HG03108 (cell line): ENCODE measurements around the gene VPS16.
A peak's percentile ranks its signal among the peaks of the same experiment; 100 is the strongest.

Source experiments
- ATAC-seq: cut with Tn5 transposase; IDR thresholded peaks from one replicate; pipeline ENCODE4 v1.9.1; 2021; ENCODE audit warnings: moderate library complexity; ENCODE audit not compliant: unreplicated experiment

The VPS16 gene

GRCh38 chr20:2833761-2834160, 6.8 kb upstream of the VPS16 start:
- no peak for ATAC-seq

- no peak for ATAC-seq
Observed at GRCh38 chr20:2834401-2835110, 6.0 kb upstream of the VPS16 start.

GRCh38 chr20:2835331-2835796, 5.2 kb upstream of the VPS16 start:
- ATAC-seq, result no peak

- no peak for ATAC-seq
Observed at GRCh38 chr20:2836035-2836434, 4.5 kb upstream of the VPS16 start.

- ATAC-seq, result no peak
Observed at GRCh38 chr20:2837221-2837960, 3.2 kb upstream of the VPS16 start.

- ATAC-seq, result no peak
Observed at GRCh38 chr20:2838170-2838797, 2.3 kb upstream of the VPS16 start.

GRCh38 chr20:2838847-2839671, 1.5 kb upstream of the VPS16 start:
- ATAC-seq, result no peak

GRCh38 chr20:2839732-2840137, 810 bp upstream of the VPS16 start:
- ATAC-seq, result no peak

GRCh38 chr20:2840967-2841531, 504 bp downstream of the VPS16 start:
- ATAC-seq, result peak; percentile 15

GRCh38 chr20:2845607-2846006, 5.1 kb downstream of the VPS16 start:
- ATAC-seq, result no peak

GRCh38 chr20:2846698-2847097, 6.2 kb downstream of the VPS16 start:
- ATAC-seq, result no peak

- ATAC-seq, result no peak
Observed at GRCh38 chr20:2847802-2848201, 7.3 kb downstream of the VPS16 start.

GRCh38 chr20:2849529-2849928, 9.0 kb downstream of the VPS16 start:
- no peak for ATAC-seq

GRCh38 chr20:2851086-2851485, 10.5 kb downstream of the VPS16 start:
- ATAC-seq, result no peak

- no peak for ATAC-seq
Observed at GRCh38 chr20:2858591-2858990, 18.0 kb downstream of the VPS16 start.

- no peak for ATAC-seq
Observed at GRCh38 chr20:2859330-2860121, 19.0 kb downstream of the VPS16 start.

- no peak for ATAC-seq
Observed at GRCh38 chr20:2864626-2865025, 24.1 kb downstream of the VPS16 start.

- ATAC-seq, result no peak
Observed at GRCh38 chr20:2865101-2865500, 24.6 kb downstream of the VPS16 start.

GRCh38 chr20:2865630-2866029, 25.1 kb downstream of the VPS16 start:
- no peak for ATAC-seq

- ATAC-seq, result no peak
Observed at GRCh38 chr20:2866236-2866635, 25.7 kb downstream of the VPS16 start.
